NK-92 (cell line): Measurements from ENCODE around the gene RELB.
"Not testable (repeated sequence)": the region's sequence is repeated elsewhere in the genome, so short reads cannot be mapped to it uniquely, and the experiment has no call there.

ENCODE experiments used
- DNase-seq: peaks from one replicate; lab custom pipeline; 2025; ENCODE audit not compliant: unreplicated experiment; lab: John Stamatoyannopoulos, UW

Gene RELB, protein sequence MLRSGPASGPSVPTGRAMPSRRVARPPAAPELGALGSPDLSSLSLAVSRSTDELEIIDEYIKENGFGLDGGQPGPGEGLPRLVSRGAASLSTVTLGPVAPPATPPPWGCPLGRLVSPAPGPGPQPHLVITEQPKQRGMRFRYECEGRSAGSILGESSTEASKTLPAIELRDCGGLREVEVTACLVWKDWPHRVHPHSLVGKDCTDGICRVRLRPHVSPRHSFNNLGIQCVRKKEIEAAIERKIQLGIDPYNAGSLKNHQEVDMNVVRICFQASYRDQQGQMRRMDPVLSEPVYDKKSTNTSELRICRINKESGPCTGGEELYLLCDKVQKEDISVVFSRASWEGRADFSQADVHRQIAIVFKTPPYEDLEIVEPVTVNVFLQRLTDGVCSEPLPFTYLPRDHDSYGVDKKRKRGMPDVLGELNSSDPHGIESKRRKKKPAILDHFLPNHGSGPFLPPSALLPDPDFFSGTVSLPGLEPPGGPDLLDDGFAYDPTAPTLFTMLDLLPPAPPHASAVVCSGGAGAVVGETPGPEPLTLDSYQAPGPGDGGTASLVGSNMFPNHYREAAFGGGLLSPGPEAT

DNA sequence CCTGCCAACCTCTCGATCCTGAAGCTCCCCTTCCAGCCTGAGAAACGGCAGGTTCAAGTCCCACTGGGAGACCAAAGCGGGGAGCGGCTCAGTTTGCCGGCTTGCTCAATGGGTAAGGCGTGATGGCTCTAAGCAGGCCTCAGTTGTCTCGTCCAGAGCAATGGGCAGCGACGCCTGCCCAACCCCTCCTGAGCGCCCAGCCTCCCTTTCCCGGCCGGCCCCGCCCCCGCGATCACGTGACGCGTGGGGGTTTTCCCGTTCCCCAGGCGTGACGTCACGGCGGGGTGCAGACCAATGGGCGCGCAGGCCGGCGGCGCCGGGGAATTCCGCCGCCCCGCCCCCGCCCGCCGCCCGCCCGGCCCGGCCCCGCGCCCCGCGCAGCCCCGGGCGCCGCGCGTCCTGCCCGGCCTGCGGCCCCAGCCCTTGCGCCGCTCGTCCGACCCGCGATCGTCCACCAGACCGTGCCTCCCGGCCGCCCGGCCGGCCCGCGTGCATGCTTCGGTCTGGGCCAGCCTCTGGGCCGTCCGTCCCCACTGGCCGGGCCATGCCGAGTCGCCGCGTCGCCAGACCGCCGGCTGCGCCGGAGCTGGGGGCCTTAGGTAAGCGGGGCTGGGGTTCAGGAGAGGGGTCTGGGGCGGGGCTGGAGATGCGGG, at the start of gene RELB:
Gene RELB, plus strand, starts transcription at position 378 of the 653 bp plus-strand sequence. Its CDS starts 116 bp downstream, at position 494.
- DNase-seq, result no peak

DNA sequence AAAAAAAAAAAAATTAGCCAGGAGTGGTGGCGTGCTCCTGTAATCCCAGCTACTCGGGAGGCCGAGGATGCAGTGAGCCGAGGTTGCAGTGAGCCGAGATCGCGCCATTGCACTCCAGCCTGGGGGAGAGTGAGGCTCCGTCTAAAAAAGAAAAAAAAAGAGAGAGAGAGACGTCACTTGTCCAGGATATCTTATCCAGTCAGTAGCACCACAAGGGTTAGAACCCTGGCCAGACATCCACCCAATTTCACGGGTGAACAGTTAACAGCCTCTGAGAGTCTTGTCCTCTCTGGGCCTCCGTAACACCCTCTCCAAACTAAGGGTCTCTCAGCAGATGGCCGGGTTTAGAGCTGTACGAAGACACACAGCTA, 47.0 kb upstream of the RELB start:
- DNase-seq, result no peak

DNA sequence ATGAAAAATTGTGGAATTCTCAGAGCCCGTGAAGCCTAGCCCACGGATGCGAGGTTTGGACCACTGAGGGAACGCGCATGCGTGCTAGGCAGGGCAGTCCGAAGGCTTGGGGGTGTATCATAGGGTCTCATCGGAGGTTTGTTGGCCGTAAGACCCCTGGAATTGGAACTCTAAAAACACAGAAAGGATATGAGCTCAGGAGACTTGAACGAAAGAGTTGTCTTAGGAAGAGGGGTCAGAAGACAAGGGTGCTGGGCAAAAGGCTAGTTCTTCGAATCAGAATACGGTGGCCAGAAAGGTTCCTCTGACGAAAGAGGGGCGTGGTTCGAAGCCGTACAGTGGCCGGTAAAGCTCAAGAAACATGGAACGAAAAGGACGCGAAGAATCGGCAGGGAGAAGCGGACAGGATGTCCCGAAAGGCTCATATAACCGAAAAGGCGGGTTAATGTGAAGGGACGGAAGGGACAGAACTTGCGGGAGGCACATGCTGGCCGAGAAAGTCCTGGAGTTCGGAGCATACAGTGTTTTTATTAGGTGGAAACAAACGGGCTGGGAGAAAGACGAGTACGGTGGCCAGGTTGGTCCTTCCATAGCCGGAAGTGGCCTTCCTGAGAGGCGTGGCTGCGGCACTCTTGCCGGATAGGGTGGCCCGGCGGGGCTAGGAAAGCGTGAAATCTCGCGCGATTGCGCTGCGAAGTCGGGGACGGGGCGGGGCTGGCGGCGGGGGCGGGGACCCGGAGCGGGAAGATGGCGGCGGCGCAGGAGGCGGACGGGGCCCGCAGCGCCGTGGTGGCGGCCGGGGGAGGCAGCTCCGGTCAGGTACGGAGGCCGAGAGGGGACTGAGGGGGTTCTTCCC, 46.4 kb upstream of the RELB start, which contains the start of gene CLPTM1:
Gene CLPTM1, plus strand, starts transcription at position 732 of the 856 bp plus-strand sequence. Its CDS starts 16 bp downstream, at position 748.
- peak; percentile 82 for DNase-seq

DNA sequence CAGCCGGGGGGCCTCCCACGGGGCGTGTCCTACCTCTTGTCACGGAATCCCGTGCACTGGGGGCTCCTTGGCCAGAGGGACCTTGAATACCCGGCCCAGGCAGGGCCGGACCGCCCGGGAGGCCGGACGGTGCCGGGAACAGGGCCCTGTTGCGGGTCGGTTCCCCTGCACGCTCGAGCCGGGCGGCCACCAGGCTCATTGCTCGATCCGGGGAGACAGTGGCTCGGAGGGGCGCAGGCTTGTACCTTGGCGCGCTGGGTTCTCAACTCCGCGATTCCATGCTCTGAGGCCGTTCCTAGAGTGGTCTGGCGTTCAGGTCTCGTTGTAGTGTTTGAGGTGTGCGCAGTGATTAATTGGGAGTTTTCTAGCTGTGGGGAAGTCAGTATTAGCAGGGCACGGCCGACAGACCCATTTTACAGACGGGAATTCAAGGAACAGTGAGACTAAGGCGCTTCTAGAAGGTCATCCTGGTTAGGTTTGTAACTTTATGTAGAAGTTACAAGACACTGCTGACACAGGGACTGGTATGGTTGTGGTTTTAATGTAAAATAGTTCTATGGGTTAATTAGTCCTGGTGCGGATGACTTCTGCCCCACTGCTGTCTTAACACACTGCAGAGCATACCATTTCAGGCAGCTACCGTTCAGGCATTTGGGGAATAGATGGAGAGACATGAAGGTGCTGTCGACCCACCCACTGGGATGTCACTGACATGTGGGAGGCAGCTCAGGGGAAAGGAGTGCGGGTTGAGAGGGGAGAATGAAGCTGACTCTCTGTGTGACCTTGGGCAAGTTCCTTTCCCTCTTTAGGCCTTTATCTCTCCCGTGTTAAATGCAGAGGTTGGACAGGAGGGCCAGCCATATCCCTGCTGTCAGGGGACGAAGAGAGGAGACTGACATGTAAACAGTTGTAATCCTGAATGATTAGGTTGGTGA, 45.5 kb upstream of the RELB start:
- no peak for DNase-seq

DNA sequence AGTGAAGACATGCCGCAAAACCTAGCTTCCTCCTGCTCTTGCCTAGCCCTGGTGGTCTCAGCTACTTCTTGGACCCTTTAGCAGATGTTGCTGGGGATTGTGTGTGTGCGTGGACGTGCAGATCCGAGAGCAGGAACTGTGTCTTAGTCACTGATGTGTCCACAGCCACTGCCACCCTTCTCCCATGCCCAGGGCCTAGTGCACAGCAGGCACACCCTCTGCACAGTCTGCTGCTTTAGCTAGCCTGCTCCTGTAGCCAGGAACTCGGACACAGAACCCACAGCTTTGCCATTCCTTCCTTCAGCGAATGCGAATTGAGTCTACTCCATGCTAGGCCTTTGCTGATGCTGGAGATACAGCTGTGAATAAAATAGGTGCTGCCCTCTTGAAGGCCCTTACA, 43.7 kb upstream of the RELB start:
- no peak for DNase-seq

DNA sequence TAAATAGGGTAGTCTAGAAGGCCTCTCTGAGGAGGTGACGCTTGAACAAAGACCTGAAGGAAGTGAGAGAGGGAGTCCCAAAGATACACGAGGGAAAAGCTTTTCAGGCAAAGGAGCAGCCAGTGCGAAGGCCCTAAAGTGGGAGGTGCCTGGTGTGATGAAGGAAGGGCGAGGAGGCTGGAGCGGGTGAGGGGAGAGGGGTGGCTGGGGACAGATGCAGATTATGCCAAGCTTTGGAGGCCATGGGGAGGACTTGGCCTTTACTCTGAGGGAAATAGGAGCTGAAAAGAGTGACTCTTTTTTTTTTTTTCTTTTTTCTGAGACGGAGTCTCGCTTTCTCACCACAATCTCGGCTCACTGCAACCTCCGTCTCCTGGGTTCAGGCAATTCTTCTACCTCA, 43.2 kb upstream of the RELB start:
- DNase-seq, result no peak

DNA sequence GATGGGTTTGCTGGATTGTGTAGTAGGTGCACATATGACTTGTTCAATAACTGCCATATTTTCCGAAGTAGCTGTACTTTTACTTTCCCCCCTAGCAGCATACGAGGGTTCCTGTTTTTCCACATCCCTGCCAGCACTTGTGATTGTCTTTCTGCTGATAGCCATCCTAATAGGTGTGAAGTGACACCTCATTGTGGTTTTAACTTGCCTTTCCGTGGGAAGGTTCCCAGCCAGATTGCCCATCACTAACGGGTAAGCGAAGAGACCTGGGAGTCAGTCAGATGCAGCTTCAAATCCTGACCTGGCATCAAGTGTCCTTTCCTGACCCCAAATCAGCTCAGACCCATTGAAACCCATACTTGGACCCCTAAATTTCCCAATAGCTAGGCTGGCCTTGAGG, 41.6 kb upstream of the RELB start:
- DNase-seq, result no peak

DNA sequence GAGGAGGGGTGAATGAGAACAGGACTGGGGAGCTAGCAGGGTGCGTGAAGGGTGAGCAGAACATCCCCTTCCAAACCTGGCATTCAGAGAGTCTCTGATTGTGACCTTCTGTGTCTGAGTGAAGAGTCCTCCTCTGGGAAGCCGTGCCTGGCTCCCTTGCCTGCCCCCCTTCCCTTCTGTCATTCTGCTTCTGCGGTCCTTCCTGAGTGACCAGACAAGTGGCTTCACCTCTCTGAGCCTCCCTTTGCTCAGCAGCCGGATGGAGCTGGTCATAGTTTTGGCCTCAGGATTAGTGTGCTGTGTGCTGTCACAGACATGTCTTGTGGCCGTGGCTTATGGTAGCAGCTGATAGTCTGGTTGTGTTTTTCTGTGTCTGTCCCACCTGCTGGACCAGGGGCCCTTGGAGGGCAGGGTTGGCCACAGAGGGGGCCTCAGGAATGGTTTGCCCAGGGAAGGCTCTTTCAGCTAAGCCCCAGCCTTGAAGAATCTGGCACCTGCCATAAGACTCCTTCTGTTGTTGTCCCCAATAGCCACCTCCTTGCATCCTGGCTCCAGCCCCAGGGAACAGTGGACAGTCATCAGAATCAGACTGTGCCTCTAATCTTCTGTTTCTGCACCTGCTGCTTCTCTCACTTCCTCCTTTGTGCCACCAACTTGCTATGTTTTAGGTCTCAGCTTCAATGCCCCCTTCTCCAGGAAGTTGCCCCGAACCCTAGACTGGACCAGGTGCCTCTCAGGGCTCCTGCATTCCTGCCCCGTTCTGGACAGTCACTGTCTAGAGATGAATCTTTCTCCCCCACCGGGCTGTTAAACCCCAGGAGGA, 40.1 kb upstream of the RELB start:
- no peak for DNase-seq

DNA sequence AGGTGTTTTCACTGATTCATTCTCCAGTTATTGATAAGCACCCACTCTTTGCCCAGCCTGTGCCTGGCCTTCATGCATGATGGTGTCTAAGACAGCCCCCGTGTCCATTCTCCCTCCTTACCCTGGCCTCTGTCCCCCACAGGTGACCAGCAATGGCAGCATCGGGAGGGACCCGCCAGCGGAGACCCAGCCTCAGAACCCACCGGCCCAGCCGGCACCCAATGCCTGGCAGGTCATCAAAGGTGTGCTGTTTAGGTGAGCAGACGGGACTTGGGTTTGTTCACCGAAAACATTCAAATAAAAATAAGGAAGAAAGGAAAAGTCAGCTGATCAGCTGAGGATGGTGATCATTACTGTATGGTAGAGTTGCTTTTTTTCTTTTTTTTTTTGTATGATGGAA, 39.4 kb upstream of the RELB start:
- no peak for DNase-seq

DNA sequence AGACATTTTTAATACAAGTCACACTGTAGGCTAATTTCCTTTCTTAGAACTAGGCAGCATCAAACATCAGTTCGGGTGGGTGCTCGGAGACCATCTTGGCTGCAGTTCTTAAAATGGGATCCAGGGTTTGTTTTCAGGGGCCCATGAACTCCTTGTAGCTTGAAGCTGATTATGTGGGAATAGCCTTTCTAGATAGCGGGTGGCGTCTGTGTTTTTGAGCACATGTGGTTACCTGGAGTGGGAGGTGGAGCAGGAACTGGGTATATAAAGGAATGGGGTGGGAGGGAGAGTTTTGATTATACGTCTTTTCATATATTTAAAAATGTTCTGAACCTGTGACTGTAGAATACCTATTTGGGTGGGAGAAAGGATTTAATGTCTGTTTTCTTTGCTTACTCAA, 33.1 kb upstream of the RELB start:
- no peak for DNase-seq

DNA sequence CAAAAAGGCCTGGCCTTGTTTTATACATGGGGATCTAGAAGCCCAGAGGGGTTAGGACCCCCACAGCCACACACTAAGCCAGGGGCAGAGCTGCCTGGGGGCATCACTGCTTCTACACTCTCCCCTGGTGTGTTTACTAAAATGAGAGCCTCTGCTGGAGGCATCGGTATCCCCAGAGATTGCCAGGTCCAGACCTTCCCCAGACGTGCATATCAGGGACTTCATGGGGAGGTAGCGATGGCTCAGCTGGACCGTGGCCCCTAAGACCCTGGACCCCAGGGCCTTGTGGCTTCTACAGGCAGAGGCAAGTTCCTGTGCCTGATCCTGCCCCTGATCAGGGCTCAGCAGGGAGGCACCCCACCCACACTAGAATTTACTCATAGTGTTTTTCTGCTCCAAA, 32.6 kb upstream of the RELB start:
- no peak for DNase-seq

DNA sequence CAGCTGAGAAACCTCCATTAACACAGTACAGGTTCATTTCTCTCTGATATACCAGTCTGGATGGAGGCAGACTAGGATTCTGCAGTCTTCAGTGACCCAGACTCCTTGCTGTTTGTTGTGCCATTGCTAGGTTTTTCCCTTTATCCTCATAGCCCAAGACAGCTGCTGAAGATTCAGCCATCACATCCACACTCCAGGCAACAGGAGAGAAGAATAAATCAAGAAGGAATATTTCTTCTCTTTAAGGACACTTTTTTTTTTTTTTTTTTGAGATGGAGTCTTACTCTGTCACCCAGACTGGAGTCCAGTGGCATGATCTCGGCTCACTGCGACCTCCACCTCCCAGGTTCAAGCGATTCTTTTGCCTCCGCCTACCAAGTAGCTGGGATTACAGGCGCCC, 31.8 kb upstream of the RELB start:
- DNase-seq, result no peak

DNA sequence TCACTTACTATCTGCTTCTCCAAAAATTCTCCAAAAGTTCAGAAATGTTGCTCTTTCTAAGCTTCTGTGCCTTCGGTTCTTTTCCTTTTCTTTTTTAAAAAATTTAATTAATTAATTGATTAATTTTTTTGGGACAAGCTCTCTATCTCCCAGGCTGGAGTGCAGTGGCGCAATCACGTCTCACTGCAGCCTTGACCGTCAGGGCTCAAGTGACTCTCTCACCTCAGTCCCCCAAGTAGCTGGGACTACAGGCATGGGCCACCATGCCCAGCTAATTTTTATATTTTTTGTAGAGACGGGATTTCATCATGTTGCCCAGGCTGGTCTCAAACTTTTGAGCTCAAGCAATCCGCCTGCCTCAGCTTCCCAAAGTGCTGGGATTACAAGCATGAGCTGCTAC, 29.8 kb upstream of the RELB start:
- DNase-seq, result not testable (repeated sequence)

DNA sequence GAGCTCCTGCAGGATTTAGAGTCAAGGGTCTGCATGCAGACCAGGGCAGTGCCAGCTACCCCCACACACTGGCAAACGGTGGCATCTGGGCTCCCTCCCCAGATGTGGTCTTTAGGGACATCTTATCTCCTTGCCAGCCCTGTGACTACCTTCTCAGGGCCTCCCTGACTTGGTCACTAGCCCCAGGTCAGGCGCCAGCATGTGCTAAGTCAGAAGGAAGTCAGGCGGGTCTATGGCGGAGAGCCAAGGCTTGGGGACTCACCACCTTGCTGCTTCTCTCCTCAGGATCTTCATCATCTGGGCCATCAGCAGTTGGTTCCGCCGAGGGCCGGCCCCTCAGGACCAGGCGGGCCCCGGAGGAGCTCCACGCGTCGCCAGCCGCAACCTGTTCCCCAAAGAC, 28.5 kb upstream of the RELB start:
- DNase-seq, result no peak

DNA sequence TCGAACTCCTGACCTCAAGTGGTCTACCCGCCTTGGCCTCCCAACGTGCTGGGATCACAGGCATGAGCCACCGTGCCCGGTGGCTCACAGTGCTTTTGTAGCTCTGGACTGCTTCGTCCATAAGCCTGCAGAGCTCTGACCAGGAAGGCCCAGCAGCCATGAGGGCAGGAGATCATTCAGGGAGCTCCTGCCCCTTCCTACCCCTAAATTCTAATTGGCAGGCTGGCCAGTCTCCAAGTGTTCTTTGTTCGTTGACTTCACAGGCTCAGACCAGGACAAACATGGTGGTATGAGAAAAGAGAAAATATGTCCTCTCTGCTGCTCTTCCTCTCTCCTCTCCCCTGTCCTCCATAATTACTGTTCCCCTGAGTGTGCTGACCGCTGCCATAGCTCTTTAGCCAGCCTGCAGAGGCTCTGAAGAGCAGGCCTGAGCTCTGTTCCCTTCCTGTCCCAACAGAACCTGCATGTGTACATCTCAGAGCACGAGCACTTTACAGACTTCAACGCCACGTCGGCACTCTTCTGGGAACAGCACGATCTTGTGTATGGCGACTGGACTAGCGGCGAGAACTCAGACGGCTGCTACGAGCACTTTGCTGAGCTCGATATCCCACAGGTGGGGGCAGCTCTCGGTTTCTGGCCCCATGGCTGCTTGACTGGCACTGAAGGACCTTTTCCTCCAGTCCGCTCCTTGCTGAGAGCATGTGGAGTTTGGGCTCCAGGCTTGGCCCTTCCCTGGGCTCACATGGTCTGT, 27.1 kb upstream of the RELB start:
- no peak for DNase-seq

DNA sequence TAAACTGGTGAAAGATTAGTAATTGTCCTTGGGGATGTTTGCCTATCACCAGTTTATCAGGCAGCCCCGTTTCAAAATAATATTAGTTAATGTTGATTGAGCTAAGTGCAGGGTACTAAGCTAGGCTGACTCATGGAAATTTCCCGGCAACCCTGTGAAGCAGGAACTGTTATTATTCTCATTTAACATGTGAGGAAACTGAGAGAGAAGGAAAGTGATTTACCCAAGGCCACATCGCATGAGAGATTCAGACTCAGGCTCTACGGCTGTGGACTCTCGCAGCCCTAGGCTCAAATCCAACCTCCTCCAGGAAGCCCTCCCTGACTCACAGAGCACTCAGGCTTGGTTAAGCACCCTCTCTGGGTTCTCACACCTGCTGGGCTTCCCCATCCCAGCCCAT, 26.4 kb upstream of the RELB start:
- no peak for DNase-seq

DNA sequence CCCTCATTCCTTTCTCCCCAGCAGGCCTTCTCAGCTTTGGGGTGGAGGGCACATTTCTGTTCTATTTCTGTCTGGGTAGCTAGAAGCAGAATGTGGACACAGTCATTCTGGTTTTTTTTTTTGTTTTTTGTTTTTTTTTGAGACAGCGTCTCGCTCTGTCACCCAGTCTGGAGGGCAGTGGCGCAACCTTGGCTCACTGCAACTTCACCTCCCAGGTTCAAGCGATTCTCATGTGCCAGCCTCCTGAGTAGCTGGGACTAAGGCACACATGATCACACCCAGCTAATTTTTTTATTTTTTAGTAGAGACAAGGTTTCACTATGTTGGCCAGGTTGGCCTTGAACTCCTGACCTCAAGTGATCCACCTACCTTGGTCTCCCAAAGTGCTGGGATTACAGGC, 25.8 kb upstream of the RELB start:
- DNase-seq, result no peak

DNA sequence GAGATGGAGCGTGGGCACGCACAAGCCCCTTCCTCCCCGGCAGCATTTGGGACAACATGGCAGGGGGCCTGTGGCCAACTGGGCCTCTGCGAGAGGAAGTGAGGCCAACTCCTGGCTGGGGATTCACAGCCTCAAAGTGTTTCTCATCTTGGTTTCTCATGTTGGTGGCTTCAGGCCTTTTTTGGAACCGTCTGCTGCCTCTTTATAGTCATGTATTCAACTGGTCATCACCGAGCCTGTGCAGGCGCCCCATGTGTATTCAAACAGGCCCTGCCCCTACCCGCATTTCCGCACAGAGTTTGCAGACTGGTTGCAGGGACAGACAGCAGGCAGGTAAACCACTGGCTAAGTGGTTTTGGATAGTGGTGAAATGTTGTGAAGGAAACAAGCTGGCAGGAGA, 17.3 kb upstream of the RELB start:
- DNase-seq, result no peak

DNA sequence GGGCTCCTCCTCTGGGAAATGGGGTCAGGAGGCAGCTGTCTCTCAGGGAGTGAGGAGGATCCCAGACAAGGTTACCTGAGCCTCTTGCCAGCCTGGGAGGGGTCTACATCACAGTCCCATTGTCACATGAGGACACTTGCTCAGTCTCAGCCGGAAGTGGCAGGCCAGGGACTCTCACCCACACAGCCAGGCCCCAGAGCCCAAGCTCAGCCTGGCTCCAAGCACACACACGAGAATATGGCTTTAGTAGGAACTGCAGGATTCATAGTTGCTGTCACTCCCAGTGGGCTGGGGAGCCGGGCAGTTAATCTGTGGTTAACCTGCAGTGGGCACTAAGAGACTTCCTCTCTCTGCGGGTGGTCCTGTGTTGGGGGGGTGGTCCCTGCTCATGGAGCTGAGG, 15.8 kb upstream of the RELB start:
- no peak for DNase-seq
